Measurements from ENCODE around the gene ZNF37A. TPM values are rescaled to one million over a fixed set of nuclear protein-coding genes. Genes with fewer than 3 reads are reported as not detected.

ZNF37A gene
- 13.0 and 15.3 TPM in 2 replicates for total RNA-seq

GRCh38 chr10:38094158-38094926, at the start of gene ZNF37A:
ZNF37A (plus strand) TSS chr10:38094337; CDS start chr10:38096618, 2,281 bp downstream.

Other genes with a start within 250 kb of the ZNF37A start
- gene ZNF248, start 236.7 kb upstream of the ZNF37A start, total RNA-seq = 5.6 and 7.2 TPM in 2 replicates
- 7.6 and 9.1 TPM in 2 replicates for gene ZNF25, start 117.7 kb upstream of the ZNF37A start, total RNA-seq
- gene ZNF33A, start 83.7 kb upstream of the ZNF37A start, total RNA-seq = 10.6 and 11.6 TPM in 2 replicates

Measured in cardiac ventricle fibroblast (primary cell).